H1 (cell line): Measurements from ENCODE around the gene SLPI. TPM values are rescaled to one million over a fixed set of nuclear protein-coding genes. Genes with fewer than 3 reads are reported as not detected.

Experiments
- CTCF ChIA-PET: fragments of 300-600 bp; sonication (Branson Sonifier 250); formaldehyde crosslinking; loops from one replicate; lab custom pipeline; 2021; ENCODE audit not compliant: partially characterized antibody; lab: Charles Lee
- POLR2A ChIA-PET: fragments of 300-600 bp; sonication (Branson Sonifier 250); formaldehyde crosslinking; loops from one replicate; lab custom pipeline; 2021; ENCODE audit warnings: inconsistent platforms; ENCODE audit not compliant: partially characterized antibody; lab: Charles Lee
- DNase-seq, 2 experiments: peaks; one replicate each; pipeline versions ENCODE4 v3.0.0 to v3.0.0-alpha.2; 2010 to 2022; ENCODE audit warnings: low spot score in 2 of 2, low read depth in 1 of 2, mixed read lengths in 1 of 2
- FAIRE-seq: peaks from 2 replicates; lab custom pipeline; 2011; peaks lifted over from hg19 to GRCh38; lab: Jason Lieb, UNC
- H2AFZ ChIP-seq: 2 replicates; pipeline ENCODE4 v1.8.1; 2012; ENCODE audit warnings: low read length, inconsistent platforms
- H2AK5ac ChIP-seq: 2 replicates; pipeline ENCODE4 v1.6.1; 2013; ENCODE audit warnings: low read depth, low read length
- H2BK120ac ChIP-seq: replicated peaks from 2 replicates; pipeline ENCODE3; 2013; ENCODE audit warnings: low read depth, low read length, inconsistent platforms
- H2BK12ac ChIP-seq: 2 replicates; pipeline ENCODE4 v1.6.1; 2013; ENCODE audit warnings: low read depth, low read length
- H2BK15ac ChIP-seq: 2 replicates; pipeline ENCODE4 v1.6.1; 2013; ENCODE audit warnings: low read length
- H2BK20ac ChIP-seq: 2 replicates; pipeline ENCODE4 v1.6.1; 2013; ENCODE audit warnings: low read length
- H2BK5ac ChIP-seq: 2 replicates; pipeline ENCODE4 v1.6.1; 2013; ENCODE audit warnings: low read depth, low read length
- H3K14ac ChIP-seq: 2 replicates; pipeline ENCODE4 v1.6.1; 2013; ENCODE audit warnings: inconsistent platforms; ENCODE audit not compliant: insufficient read length
- H3K18ac ChIP-seq: 2 replicates; pipeline ENCODE4 v1.6.1; 2013; ENCODE audit warnings: low read length; ENCODE audit errors: extremely low read depth
- H3K23ac ChIP-seq: 2 replicates; pipeline ENCODE4 v1.6.1; 2013; ENCODE audit warnings: inconsistent platforms; ENCODE audit not compliant: insufficient read length
- H3K23me2 ChIP-seq: 2 replicates; pipeline ENCODE4 v1.6.1; 2013; ENCODE audit warnings: low read depth, low read length
- H3K27ac ChIP-seq: 2 replicates; pipeline ENCODE4 v1.6.1; 2011; ENCODE audit warnings: low read depth, low read length, inconsistent platforms
- H3K27me3 ChIP-seq, 4 experiments: replicated peaks in 1 of 4; 1 replicate in 1 of 4; 2 replicates in 3 of 4; pipeline versions ENCODE4 v1.6.1 to v1.8.1; 2011 to 2013; ENCODE audit warnings: low read length in 3 of 4, mild to moderate bottlenecking in 3 of 4, inconsistent platforms in 2 of 4, mixed read lengths in 2 of 4, moderate library complexity in 1 of 4; ENCODE audit not compliant: control insufficient read depth in 3 of 4, insufficient read depth in 3 of 4; ENCODE audit errors: extremely low read depth in 1 of 4
- H3K36me3 ChIP-seq, 4 experiments: 2 replicates each; pipeline versions ENCODE4 v1.6.1 to v1.8.1; 2011 to 2013; ENCODE audit warnings: mild to moderate bottlenecking in 4 of 4, low read length in 3 of 4, moderate library complexity in 2 of 4, control low read depth in 1 of 4, inconsistent platforms in 1 of 4; ENCODE audit not compliant: insufficient read depth in 4 of 4, control insufficient read depth in 2 of 4
- H3K4ac ChIP-seq: replicated peaks from 2 replicates; pipeline ENCODE3; 2013; ENCODE audit warnings: low read length, low read depth, mixed read lengths, inconsistent platforms; ENCODE audit not compliant: insufficient read length
- H3K4me1 ChIP-seq, 4 experiments: replicated peaks in 1 of 4; 1 replicate in 1 of 4; 2 replicates in 3 of 4; pipeline versions ENCODE4 v1.6.1 to v1.8.1; 2011 to 2013; ENCODE audit warnings: low read length in 3 of 4, inconsistent platforms in 2 of 4, mixed read lengths in 1 of 4; ENCODE audit not compliant: insufficient read depth in 4 of 4, control insufficient read depth in 3 of 4
- H3K4me2 ChIP-seq, 2 experiments: 2 replicates each; pipeline versions ENCODE4 v1.6.1 to v1.8.1; 2011 to 2013; ENCODE audit warnings: low read depth in 2 of 2, low read length in 2 of 2, control low read depth in 1 of 2, inconsistent platforms in 1 of 2, mild to moderate bottlenecking in 1 of 2; ENCODE audit not compliant: insufficient read depth in 1 of 2
- H3K4me3 ChIP-seq, 4 experiments: fragments of 200-600, 300-600 bp in 1 of 4; sonication (generic), shearing (Covaris generic), sonication (Bioruptor Twin) in 1 of 4; 2 replicates each; pipeline versions ENCODE4 v1.5.1 to v1.8.1; 2011 to 2016; ENCODE audit warnings: low read length in 4 of 4, low read depth in 3 of 4, control low read depth in 2 of 4, inconsistent platforms in 2 of 4, mild to moderate bottlenecking in 2 of 4, mixed read lengths in 1 of 4, moderate library complexity in 1 of 4; ENCODE audit not compliant: insufficient read depth in 2 of 4; ENCODE audit errors: extremely low read depth in 1 of 4
- H3K56ac ChIP-seq: replicated peaks from 2 replicates; pipeline ENCODE3; 2013; ENCODE audit warnings: low read depth, mild to moderate bottlenecking, mixed read lengths, low read length, inconsistent platforms; ENCODE audit not compliant: insufficient read length
- H3K79me1 ChIP-seq: 2 replicates; pipeline ENCODE4 v1.6.1; 2013; ENCODE audit warnings: low read depth, low read length, control low read depth
- H3K79me2 ChIP-seq, 2 experiments: 2 replicates each; pipeline versions ENCODE4 v1.6.1 to v1.8.1; 2012 to 2013; ENCODE audit warnings: low read length in 2 of 2, mild to moderate bottlenecking in 2 of 2, inconsistent platforms in 1 of 2; ENCODE audit not compliant: insufficient read depth in 2 of 2, control insufficient read depth in 1 of 2
- H3K9ac ChIP-seq, 4 experiments: replicated peaks in 1 of 4; 1 replicate in 1 of 4; 2 replicates in 3 of 4; pipeline versions ENCODE4 v1.6.1 to v1.8.1; 2011 to 2013; ENCODE audit warnings: low read depth in 3 of 4, low read length in 3 of 4, control low read depth in 2 of 4, mild to moderate bottlenecking in 2 of 4, moderate library complexity in 2 of 4, inconsistent platforms in 1 of 4; ENCODE audit errors: extremely low read depth in 1 of 4
- H3K9me3 ChIP-seq, 2 experiments: 2 replicates each; pipeline versions ENCODE4 v1.6.1 to v1.8.1; 2012 to 2013; ENCODE audit warnings: mild to moderate bottlenecking in 2 of 2, moderate library complexity in 2 of 2, control low read depth in 1 of 2, inconsistent platforms in 1 of 2, low read depth in 1 of 2, low read length in 1 of 2, mixed read lengths in 1 of 2; ENCODE audit not compliant: insufficient read depth in 2 of 2
- H4K20me1 ChIP-seq, 2 experiments: replicated peaks in 1 of 2; 2 replicates each; pipeline versions ENCODE3 to v1.8.1; 2011 to 2013; ENCODE audit warnings: inconsistent platforms in 2 of 2, low read length in 2 of 2, mild to moderate bottlenecking in 1 of 2; ENCODE audit not compliant: insufficient read depth in 2 of 2, control insufficient read depth in 1 of 2
- H4K5ac ChIP-seq: 2 replicates; pipeline ENCODE4 v1.6.1; 2013; ENCODE audit warnings: low read length, low read depth, mixed read lengths, inconsistent platforms; ENCODE audit not compliant: insufficient read length
- H4K8ac ChIP-seq: 2 replicates; pipeline ENCODE4 v1.8.0; 2013; ENCODE audit warnings: mild to moderate bottlenecking, moderate library complexity, low read length, inconsistent platforms; ENCODE audit not compliant: insufficient read depth; ENCODE audit errors: extremely low read depth
- H4K91ac ChIP-seq: replicated peaks from 2 replicates; pipeline ENCODE3; 2013; ENCODE audit warnings: low read length, mixed read lengths, inconsistent platforms; ENCODE audit not compliant: insufficient read length
- CTBP2 ChIP-seq: IDR thresholded peaks from 2 replicates; pipeline ENCODE4 v1.7.0; 2011; ENCODE audit warnings: borderline replicate concordance, mild to moderate bottlenecking, moderate library complexity, mixed read lengths, low read length; ENCODE audit not compliant: insufficient read depth, insufficient read length
- NRF1 ChIP-seq: IDR thresholded peaks from 2 replicates; pipeline ENCODE4 v1.6.1; 2011; ENCODE audit warnings: mild to moderate bottlenecking, low read depth, low read length, improper control_type of control experiment
- SIX5 ChIP-seq: IDR thresholded peaks from 2 replicates; pipeline ENCODE4 v1.6.1; 2011; ENCODE audit warnings: mild to moderate bottlenecking, low read depth, low read length
- WGBS, 2 experiments: shearing (Covaris generic) in 1 of 2; methylation state at CpG; one replicate each; pipeline versions ENCODE4 v1.1.6 to v1.1.7; 2013 to 2015; ENCODE audit warnings: low lambda C conversion rate in 2 of 2, mixed read lengths in 2 of 2, inconsistent platforms in 1 of 2, low coverage in 1 of 2, missing lambda C conversion rate in 1 of 2; ENCODE audit not compliant: insufficient replicate concordance in 2 of 2, insufficient coverage in 1 of 2, insufficient read length in 1 of 2; ENCODE audit errors: extremely low coverage in 1 of 2, missing lambda C conversion rate in 1 of 2; 5-methylcytosine and 5-hydroxymethylcytosine counted together
- polyA plus RNA-seq, 7 experiments: library from polyadenylated mRNA; depleted of rRNA in 3 of 7; stranded (reverse) in 5 of 7; unstranded in 2 of 7; fragments of >200 nt in 5 of 7; fragments of 200-250 nt in 2 of 7; gene quantifications; 1 replicate in 5 of 7; 2 replicates in 1 of 7; 4 replicates in 1 of 7; pipeline versions ENCODE4 v1.2.1 to v1.2.3, GENCODE V29; 2011 to 2013; ENCODE audit warnings: missing spikeins in 2 of 7, mixed read lengths in 2 of 7
- total RNA-seq: library from RNA; stranded (reverse); fragmentation: NEBNext Ultra II Directional; extraction: Animal tissue kit (Norgen Biotek cat#: 25700); gene quantifications from 2 replicates; pipeline ENCODE4 v1.2.1, GENCODE V29; 2021

Gene SLPI
- total and polyA plus RNA-seq, 2 of the 8 experiments (the other 6 are each of a cell fraction or from before 2014, with no cell fraction given): not detected

- Histone ChIP-seq H2AFZ (no peak overlapping the region), H2AK5ac (no peak overlapping the region), H3K4me1 (peaks cover 0 to 2% (median 0%) of the 10 kb centered on the region in 4 experiments; a peak in 2 of 7 replicates), H4K5ac (no peak overlapping the region), H3K27me3 (no peaks in the 10 kb centered on the region), H4K8ac (no peak overlapping the region), H3K56ac (no peak overlapping the region), H3K79me1 (no peaks in the 10 kb centered on the region), H3K27ac (no peak overlapping the region), H4K20me1 (no peaks in the 10 kb centered on the region), H3K23me2 (no peaks in the 10 kb centered on the region), H3K23ac (no peak overlapping the region), H2BK120ac (no peak overlapping the region), H2BK5ac (no peak overlapping the region), H3K79me2 (no peaks in the 10 kb centered on the region), H3K4ac (no peak overlapping the region), H3K14ac (no peak overlapping the region), H3K9me3 (no peaks in the 10 kb centered on the region), H3K9ac (no peak overlapping the region), H3K4me2 (no peak overlapping the region), H3K18ac (no peak overlapping the region), H2BK15ac (no peak overlapping the region), H2BK12ac (no peak overlapping the region), H3K36me3 (no peaks in the 10 kb centered on the region), H4K91ac (no peak overlapping the region), H3K4me3 (no peak overlapping the region), H2BK20ac (no peak overlapping the region)
- FAIRE-seq (no peak), DNase-seq (no peak)
- no peak for TF ChIP-seq NRF1
- TF ChIP-seq SIX5: no peak
- no peak for TF ChIP-seq CTBP2
- CTCF ChIA-PET: interaction anchor here (1.2 to 2.1 kb wide), 3 partner anchors 22 to 129 kb away, joined by 5 to 6 read pairs (median 5); no protein-coding TSS in a partner anchor
- POLR2A ChIA-PET: interaction anchor here (1.1 to 1.6 kb wide), 2 partner anchors 9 to 14 kb away, joined by 3 read pairs; no protein-coding TSS in a partner anchor
- WGBS, 2 experiments: 91% methylated on average over 3 of the region's 3 CpGs; no CpG with 5 or more reads in 1 of the 2 experiments
Measured at GRCh38 chr20:45268531-45268930, 14.2 kb upstream of the SLPI start.
